Activated effector memory CD4-positive, alpha-beta T cell treated with Interleukin-2 at 50 U/mL for 16 hours (primary cell): ENCODE data around the gene IRS2.
"Not testable (repeated sequence)": the region's sequence is repeated elsewhere in the genome, so short reads cannot be mapped to it uniquely, and the experiment has no call there.

ENCODE experiments used
- DNase-seq: peaks from one replicate; pipeline ENCODE4 v3.0.0-alpha.2; 2020

The IRS2 gene, protein sequence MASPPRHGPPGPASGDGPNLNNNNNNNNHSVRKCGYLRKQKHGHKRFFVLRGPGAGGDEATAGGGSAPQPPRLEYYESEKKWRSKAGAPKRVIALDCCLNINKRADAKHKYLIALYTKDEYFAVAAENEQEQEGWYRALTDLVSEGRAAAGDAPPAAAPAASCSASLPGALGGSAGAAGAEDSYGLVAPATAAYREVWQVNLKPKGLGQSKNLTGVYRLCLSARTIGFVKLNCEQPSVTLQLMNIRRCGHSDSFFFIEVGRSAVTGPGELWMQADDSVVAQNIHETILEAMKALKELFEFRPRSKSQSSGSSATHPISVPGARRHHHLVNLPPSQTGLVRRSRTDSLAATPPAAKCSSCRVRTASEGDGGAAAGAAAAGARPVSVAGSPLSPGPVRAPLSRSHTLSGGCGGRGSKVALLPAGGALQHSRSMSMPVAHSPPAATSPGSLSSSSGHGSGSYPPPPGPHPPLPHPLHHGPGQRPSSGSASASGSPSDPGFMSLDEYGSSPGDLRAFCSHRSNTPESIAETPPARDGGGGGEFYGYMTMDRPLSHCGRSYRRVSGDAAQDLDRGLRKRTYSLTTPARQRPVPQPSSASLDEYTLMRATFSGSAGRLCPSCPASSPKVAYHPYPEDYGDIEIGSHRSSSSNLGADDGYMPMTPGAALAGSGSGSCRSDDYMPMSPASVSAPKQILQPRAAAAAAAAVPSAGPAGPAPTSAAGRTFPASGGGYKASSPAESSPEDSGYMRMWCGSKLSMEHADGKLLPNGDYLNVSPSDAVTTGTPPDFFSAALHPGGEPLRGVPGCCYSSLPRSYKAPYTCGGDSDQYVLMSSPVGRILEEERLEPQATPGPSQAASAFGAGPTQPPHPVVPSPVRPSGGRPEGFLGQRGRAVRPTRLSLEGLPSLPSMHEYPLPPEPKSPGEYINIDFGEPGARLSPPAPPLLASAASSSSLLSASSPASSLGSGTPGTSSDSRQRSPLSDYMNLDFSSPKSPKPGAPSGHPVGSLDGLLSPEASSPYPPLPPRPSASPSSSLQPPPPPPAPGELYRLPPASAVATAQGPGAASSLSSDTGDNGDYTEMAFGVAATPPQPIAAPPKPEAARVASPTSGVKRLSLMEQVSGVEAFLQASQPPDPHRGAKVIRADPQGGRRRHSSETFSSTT (N-terminal part only)

GRCh38 chr13:109786457-109787134, at the start of gene IRS2:
Gene IRS2, minus strand, starts transcription at chr13:109786583. Its CDS starts 530 bp downstream, at chr13:109786053.
- DNase-seq = peak; percentile 89

GRCh38 chr13:109834973-109835720, 48.8 kb upstream of the IRS2 start:
- no peak for DNase-seq

DNA sequence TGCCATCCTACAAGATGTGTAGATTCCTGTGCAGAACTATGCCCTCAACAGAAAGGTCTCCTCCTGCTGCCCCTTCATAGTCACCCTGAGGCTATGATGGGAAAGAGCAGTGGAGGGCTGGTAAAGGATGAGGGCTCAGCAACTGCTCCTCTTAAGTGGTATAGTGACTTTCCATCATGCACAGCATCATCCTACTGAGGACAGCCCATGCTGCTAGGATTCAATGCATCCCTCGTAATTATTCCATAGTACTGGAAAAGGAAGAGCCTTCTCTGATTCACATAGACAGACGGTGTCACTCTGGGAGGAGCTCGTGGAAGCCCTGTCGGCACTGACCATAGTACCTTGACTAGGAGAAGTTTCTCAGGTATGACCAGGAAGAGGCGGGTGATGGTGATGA, 47.6 kb upstream of the IRS2 start:
- no peak for DNase-seq

- no peak for DNase-seq
These were observed 46.7 kb upstream of the IRS2 start for GRCh38 chr13:109833071-109833470.

DNA sequence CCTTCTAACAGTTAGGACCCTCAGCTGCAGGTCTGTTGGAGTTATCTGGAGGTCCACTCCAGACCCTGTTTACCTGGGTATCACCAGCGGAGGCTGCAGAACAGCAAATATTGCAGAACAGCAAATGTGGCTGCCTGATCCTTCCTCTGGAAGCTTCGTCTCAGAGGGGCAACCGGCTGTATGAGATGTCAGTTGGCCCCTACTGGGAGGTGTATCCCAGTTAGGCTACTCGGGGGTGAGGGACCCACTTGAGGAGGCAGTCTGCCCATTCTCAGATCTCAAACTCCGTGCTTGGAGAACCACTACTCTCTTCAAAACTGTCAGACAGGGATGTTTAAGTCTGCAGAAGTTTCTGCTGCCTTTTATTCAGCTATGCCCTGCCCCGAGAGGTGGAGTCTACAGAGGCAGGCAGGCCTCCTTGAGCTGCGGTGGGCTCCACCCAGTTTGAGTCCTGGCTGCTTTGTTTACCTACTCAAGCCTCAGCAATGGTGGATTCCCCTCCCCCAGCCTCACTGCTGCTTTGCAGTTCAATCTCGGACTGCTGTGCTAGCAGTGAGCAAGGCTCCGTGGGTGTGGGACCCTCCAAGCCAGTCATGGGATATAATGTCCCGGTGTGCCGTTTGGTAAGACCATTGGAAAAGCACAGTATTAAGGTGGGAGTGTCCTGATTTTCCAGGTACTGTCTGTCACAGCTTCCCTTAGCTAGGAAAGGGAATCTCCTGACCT, 42.4 kb upstream of the IRS2 start:
- not testable (repeated sequence) for DNase-seq

- DNase-seq = not testable (repeated sequence)
These were observed 36.8 kb upstream of the IRS2 start for GRCh38 chr13:109823201-109823600.

DNA sequence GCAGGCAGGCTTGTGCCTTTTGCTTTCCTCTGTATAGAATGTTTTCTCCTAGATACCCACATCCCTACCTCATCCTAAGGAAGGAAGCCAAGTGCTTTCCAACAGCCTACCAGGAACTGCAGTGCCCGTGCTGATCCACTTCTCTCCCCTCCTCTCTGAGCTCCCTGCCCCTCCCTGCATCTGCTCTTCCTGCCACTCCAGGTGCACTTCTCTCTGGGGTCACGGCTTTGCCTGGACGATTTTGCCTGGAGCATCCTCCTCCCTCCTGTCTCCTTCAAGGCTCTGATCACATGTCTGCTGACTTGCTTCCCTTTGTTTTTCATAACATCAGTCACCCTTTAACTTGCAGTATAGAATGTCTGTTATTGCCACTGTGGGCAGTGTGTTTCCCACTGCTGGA, 34.7 kb upstream of the IRS2 start:
- no peak for DNase-seq

DNA sequence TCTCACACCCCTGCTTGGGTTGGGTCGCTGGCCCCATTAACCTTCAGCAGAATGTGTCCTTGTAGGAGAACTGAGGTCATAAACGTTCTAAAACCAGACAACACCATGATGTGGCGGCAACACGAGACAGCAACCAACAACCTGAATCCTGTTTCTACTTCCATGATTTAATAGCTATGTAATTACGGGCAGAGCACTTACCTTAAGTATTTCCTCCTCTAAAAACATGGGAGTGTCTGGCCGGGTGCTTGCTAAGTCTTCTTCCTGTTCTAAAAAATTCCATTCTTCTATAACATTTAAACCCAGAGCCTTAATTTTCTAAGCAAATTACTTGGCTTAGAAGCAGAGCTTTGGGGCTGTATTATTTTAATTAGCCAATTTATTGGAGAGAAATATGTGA, 33.5 kb upstream of the IRS2 start:
- no peak for DNase-seq

GRCh38 chr13:109818886-109819285, 32.5 kb upstream of the IRS2 start:
- DNase-seq = no peak

DNA sequence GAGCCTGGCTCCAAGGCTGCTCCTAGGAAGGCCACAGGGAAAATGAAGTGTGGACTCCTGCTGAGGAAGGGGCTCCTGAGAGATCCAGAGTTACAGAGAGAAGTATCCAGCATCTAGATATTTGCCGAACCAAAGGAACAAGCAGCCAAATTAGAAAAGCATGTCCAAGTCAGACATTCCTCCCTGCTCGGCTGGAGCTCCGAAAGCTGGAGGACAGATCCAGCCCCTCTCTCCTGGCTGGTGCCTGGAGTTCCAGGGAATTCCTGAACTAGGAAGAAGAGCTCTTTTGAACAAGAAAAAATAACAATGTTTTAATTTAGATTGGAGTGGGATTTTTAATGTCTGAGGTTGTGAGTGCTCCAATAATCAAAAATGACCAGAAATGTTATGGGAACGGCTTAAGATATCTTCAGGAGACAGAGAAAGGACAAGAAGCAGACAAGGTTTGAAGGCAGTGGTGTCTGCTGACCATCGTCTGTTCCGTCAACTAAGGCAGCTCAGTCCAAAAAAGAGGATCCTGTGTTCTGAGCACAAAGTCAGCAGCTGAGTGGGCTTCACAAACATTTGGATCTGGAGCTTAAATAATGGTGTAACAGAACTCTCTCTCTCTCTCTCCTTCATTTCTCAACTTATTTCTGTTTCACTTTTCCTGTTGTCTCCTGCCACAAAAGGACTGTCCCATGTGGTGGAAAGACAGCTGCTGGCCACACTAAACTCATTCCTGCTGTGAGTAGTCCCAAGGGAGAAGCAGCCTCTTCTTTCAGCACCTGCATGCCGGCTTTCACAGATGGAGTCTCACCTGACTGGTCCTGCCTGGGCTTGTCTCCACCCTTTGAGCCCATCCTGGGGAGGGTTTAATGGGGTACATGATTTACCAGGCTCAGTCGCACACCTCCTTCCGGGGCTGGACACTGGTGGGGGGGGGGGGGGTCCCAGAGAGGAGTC, 31.5 kb upstream of the IRS2 start:
- DNase-seq = no peak

GRCh38 chr13:109816808-109817203, 30.4 kb upstream of the IRS2 start:
- DNase-seq = no peak

GRCh38 chr13:109816112-109816807, 29.9 kb upstream of the IRS2 start:
- no peak for DNase-seq

DNA sequence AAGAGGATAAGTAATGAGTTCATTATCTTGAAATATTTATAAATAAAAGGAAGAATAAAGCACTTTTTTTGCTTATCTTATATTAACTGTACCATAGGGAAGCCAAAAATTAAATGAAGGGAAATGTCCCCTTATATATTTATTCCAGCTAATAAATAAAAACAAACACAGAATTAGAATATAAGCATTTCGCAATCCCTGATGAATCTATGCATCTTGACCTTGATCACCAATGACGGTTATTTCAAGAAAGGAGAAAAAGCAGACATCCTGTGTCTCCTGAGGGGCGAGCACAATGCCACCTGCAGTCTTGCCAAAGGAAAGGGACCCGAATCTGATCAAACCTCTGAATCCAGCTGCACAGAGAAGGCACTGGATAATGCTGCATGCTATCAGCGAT, 29.3 kb upstream of the IRS2 start:
- no peak for DNase-seq

- DNase-seq = no peak
These were observed 27.3 kb upstream of the IRS2 start for GRCh38 chr13:109813663-109814062.

- DNase-seq = no peak
These were observed 26.0 kb upstream of the IRS2 start for GRCh38 chr13:109812382-109812781.

DNA sequence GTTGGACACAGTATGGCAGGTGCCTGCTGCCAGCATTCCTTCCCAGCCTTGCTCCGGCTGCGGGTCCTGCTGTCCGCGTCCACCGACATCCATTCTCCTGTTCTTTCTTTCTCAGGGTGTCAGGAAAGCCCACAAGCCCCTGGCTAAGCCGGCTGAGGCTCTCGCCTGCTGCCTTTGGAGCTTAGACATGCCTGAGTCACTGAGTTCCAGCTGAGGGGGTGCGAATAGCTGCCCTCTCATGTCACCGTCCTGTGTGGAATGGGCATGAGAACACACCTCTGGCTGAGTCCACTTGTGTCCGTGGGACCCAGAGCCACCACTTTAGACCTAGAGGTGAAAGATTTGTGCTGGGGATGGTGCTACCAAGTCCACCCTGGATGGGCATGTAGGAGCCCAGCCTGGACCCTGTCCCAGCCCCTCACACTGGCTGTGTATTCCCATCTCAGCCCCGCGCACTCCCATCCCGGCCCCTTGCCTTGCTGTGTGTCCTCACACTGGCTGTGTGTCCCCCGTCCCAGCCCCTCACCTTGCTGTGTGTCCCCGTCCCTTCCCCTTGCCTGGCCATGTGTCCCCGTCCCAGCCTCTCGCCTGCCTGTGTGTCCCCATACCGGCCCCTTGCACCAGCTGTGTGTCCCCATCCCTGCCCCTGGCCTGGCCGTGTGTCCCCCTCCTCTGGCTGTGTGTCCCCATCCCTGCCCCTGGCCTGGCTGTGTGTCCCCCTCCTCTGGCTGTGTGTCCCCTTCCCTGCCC, 24.6 kb upstream of the IRS2 start:
- DNase-seq = no peak

DNA sequence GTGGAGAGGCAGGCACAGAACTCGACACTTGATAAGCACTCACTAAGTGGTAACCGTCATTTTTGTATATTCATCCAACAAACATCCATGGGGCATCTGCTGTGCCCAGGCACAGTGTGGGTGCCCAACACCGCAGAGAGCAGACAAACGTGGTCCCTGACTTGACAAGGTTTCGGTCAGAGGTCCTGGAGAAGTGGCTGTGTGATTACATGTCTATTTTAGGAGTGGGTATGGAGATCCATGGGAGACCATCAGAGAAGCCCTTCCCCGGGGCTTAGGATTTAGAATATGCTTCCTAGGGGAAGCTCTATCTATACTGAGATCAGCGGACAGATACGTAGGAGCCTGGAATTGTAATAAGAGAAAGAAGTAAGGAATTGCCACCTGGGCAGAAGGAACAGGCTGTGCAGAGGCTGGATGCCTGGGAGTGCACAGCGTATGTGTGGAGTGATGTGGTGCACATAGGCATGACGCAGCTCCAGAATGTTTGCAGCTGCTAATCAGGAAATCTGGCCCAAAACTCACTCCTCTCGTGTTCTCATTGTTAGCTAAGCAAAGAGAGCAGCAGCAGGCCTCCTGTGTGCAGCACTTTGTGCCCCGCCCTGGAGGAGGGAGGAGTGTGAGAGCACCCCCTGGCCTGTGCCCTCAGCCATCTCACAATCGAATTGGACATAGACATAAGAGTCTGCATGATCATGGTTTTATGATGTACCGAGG, 23.0 kb upstream of the IRS2 start:
- no peak for DNase-seq

- DNase-seq = no peak
These were observed 21.0 kb upstream of the IRS2 start for GRCh38 chr13:109807345-109807744.
